Measurements from ENCODE around the gene CALML5. TPM values are rescaled to one million over a fixed set of nuclear protein-coding genes. Genes with fewer than 3 reads are reported as not detected.

CALML5 gene
- total RNA-seq, 2 experiments from 2014 or later: not detected

GRCh38 chr10:5534051-5534821 lies 34.9 kb upstream of the CALML5 start:
- POLR2A ChIA-PET: no interaction called here
- CTCF ChIA-PET: no interaction called here

GRCh38 chr10:5533098-5533731 lies 33.8 kb upstream of the CALML5 start:
- CTCF ChIA-PET: no interaction called here
- POLR2A ChIA-PET: no interaction called here

DNA sequence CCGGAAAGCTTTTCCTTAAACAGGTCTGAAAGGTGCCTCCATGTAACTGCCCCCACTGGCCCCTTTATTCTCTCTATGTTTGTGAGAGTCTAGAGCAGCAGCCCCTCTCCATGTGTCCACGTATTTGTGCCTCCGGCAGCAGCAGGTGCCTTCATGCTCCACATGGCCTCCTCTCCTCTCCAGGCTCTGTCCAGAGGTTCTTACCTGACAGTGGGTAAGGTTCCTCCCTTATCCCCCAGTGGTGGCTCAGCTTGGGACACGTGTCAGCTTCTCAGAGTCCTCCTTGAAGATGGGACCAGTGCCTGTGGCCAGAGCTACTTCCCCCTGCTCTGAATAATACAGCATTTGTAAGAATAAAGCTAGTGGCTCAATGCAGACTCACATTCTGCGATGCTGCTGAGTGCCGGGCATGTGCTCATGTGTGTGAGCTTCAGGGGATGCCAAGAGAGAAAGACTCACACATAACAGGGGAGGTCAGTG lies 33.3 kb upstream of the CALML5 start:
- POLR2A ChIA-PET: no interaction called here
- CTCF ChIA-PET: no interaction called here

DNA sequence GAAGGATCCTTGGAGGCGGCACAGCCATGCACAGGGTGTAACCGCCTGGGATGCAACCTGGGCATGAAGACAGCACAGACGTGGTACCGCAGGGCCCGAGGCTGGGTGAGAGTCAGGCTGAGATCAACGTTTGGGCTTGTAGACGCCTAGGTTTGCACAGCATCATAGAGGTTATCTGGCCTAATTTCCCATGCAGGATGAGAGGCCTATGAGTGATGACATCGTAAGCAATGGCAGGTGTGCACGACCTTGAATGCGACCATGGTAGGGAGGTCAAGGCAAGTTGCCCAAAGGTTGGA lies 32.9 kb upstream of the CALML5 start:
- ChIA-PET POLR2A (no interaction called here), CTCF (no interaction called here)

- CTCF ChIA-PET: no interaction called here
- POLR2A ChIA-PET: no interaction called here
These were observed 32.4 kb upstream of the CALML5 start for GRCh38 chr10:5531558-5532306.

DNA sequence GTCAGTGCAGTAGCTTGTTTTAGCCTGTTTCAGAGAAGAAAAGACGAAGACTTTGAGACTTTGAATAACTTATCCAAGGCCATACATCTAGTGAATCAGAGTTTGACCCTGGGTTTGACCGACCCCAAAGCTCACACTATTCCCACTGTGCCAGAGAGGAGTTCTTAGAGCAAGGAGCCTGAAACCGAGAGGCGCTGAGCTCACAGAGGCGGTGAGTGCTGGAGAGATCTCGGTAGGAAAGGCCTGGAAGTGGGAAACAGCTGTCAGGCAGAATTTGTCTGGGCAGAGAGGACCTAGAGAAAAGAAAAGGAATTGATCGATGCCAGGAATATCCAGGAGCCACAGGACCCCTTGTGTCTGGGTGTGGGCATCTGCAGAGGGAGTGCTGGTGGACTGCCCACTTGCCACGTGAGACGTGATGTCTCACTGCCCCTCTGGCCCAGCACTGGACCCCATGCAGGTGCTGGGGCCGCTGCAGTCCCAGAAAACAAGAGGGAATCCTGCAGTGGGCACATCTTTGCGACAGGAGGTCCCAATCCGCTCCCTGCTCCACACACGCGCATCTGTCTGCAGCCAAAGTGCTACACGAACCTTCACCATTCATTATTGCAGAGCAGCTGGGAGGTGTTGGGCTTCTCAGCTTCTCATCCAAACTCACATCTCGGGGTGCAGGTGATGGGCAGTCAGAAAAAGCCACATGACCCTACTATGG lies 31.6 kb upstream of the CALML5 start:
- CTCF ChIA-PET: no interaction called here
- POLR2A ChIA-PET: no interaction called here

DNA sequence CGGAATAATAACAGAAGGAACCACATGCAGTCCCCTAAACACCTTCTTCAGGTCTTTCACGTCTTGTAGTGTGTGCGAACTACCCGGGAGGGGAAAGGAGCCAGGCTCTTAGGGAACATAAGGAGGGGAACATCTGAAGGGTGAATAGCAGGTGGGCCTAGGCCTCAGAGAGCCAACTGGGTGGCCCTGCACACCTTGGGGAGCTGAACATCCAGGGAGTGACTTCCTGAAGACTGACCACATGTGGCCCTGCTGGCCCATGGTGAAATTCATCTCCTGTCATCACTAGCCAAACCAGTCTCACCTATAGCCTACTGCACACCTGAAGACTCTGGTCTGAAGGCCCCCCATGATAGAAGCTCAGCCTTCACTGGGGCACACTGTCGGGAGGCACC lies 31.0 kb upstream of the CALML5 start:
- POLR2A ChIA-PET: no interaction called here
- CTCF ChIA-PET: no interaction called here

DNA sequence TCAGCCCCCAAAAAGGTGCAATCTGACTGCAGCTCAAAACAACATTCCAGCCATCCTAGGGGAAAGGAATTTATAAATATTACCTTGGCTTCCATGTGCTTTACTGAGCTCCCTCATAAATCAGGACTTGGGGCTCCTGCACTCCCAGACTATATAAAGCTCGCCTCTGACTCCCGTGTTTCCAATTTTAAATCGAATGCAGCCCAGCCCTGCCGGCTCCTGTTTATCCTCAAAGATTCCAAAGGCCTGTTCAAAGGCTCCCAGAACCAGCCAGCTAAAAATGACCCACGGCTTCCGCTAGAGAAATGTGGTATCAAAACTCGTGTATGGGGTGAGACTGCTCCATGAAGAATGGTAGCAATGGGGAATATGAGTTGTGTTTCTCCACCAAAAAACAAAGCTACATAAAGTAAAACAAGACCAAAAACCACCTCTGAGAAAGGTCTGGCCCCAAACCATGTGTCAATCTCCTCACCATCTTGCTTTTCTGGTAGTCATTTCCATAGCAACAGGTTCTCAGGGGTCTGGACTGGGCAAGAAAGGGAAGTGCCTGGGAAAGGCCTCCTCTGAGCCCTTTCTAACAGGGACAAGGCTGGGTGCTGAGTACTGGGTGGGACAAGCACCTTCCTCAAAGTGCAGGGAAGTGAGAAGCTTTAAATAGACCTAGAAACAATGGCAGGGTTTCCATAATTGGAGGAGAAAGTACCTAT lies 30.5 kb upstream of the CALML5 start:
- CTCF ChIA-PET: no interaction called here
- POLR2A ChIA-PET: no interaction called here

DNA sequence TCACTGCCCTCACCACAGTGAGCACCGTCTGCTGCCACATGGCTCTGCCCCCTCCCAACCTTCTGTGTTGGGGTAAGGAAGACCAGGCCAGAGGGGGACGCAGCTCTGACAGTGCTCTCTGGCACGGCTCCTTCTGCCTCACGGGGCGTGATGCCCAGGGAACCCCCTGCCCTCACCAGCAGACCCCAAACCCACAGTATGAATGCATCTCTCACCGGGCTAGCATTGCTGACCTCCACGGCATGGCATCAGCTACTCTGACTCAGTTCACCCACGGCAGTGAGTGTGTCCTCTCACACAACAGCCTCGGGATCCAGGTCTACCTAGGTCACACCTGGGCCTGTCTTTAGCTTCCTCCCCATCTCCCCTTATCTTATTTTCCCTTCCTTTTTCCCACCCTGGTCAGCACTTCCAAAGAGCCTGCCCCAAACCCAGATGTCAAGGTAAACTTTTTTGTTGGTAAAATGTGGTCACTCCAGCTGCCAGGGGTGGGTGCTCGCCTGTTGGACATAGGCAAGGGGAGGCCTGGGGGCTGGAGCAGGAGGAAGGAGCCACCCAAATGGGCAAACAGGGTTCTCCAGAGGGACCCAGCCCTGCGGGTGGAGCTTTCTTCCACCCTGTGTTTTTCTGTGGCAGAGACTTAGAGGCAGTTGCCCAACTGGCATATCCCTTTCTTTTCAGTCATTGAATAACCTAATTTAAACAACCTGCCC lies 29.8 kb upstream of the CALML5 start:
- POLR2A ChIA-PET: interaction anchor here (0.5 kb wide), 1 partner anchor 122 kb away, joined by 4 read pairs; no protein-coding TSS in a partner anchor
- CTCF ChIA-PET: no interaction called here

DNA sequence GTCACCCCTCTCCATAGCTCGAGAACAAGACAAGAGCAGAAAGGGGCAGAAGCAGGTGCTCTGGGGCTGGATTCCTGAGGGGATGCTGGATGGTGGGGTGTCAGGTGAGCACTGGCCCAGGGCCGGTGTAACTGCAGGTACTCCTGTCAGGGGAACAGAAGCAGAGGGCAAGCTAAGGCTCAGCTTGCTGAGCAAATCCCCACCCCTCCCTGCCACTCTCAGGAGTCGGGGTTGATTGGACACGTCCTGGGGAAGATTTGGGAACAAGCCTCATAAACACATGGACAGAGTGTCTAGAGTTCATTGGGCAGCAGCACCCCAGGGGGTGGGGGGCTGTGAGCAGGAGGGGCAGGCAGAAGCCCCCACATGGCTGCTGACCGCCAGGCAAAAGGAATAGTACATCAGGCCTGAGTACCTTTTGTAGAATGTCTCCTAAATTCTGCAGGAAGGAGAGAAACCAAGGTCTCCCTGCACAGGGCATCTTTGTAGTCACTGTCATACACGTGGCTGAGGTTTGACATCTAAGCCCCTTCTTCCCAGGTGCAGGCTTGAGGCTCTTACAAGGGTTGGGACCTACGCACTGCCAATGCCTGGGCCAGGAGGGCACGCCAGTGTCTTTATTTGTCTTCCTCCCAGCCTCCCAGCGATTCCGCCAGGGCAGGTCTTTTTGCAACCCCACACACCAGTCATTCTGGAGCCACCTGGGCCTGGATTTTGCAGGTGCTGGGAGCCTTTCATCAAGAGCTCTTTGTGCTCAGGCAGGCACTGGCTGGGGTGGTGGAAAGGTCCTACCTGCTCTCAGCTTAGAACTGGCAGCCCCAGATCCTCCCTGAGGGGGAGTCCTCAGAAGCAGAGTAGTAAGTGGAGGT lies 28.2 kb upstream of the CALML5 start:
- CTCF ChIA-PET: no interaction called here
- POLR2A ChIA-PET: no interaction called here

- ChIA-PET CTCF (no interaction called here), POLR2A (no interaction called here)
These were observed 27.4 kb upstream of the CALML5 start for GRCh38 chr10:5526691-5527331.

- CTCF ChIA-PET: no interaction called here
- POLR2A ChIA-PET: no interaction called here
These were observed 26.4 kb upstream of the CALML5 start for GRCh38 chr10:5525561-5526341.

DNA sequence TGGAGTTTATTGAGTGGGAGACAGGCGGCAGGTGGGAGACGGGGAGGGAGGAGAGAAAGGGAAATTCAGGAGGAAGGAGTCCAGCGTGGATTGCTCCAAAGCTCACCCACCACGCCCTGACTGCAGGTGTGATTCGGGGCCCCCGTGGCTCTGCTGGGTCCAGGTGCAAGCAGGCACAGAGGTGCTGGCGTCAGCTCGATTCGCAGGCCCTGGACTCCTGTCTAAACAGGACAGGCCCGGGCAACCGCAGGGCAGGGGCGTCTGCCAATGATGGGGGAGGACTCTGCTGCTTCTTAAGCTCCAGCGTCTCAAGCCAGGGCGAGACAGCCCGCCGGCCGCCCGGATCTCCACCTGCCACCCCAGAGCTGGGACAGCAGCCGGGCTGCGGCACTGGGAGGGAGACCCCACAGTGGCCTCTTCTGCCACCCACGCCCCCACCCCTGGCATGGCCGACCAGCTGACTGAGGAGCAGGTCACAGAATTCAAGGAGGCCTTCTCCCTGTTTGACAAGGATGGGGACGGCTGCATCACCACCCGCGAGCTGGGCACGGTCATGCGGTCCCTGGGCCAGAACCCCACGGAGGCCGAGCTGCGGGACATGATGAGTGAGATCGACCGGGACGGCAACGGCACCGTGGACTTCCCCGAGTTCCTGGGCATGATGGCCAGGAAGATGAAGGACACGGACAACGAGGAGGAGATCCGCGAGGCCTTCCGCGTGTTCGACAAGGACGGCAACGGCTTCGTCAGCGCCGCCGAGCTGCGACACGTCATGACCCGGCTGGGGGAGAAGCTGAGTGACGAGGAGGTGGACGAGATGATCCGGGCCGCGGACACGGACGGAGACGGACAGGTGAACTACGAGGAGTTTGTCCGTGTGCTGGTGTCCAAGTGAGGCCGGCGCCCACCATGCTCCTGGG lies 25.5 kb upstream of the CALML5 start, which contains the start of gene CALML3:
TSS of gene CALML3 (plus strand) at position 321 of the 920 bp plus-strand sequence. CDS start at position 446, 125 bp downstream.
- ChIA-PET CTCF (no interaction called here), POLR2A (interaction anchor here (0.6 kb wide), 1 partner anchor 538 kb away, joined by 11 read pairs; the partner anchor contains the start of gene IL2RA)

DNA sequence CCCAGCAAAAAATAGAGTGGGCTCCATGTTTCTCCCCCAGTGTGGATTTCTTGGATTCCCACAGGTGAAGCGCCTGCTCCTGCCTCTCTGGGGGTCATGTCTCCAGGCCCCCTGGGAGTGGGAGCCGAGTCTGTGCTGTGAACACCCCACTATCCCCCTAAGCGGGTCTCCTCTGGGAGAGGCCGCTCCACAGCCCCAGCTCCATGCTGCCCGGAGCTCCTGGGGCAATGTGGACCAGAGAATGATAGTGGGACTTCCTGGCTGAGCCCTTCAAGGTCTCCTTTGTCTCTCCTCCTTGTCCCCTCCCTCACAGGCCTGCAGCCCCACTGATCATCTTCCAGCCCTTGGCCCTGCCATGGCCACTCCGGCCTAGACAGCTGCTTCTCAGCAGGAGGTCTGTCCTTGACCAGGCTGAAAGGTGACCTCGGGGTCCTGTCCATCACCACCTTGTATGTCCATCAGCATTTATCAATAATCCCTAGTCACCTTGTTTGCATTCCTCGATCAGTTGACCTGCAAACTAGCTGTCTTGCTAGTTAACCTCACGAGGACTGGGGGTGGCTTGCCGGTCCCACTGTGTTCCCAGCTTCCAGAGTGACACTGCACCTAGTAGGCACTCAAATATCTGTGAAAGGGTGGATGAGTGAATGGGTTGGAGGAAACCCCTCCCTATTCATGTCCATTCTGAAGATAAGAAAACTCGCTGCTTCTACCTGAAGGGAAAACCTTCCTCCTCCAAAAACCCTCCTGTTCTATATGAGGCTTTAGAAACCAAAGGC lies 24.6 kb upstream of the CALML5 start:
- ChIA-PET POLR2A (no interaction called here), CTCF (no interaction called here)

GRCh38 chr10:5522913-5523560 lies 23.7 kb upstream of the CALML5 start:
- ChIA-PET POLR2A (no interaction called here), CTCF (no interaction called here)

All from activated CD8-positive, alpha-beta memory T cell treated with anti-CD3 and anti-CD28 coated beads for 36 hours (primary cell).